Tibial artery (tissue), 4 donors: Measurements from ENCODE around the gene CTBP1.

Experiments
- DNase-seq, 2 donors: peaks; one replicate each; pipeline ENCODE4 v3.0.0-alpha.2; 2019
- H3K27ac ChIP-seq, 2 donors: fragments of 200-600 bp; sonication (generic) in 1 of 2; 1 replicate in 1 of 2; 2 replicates in 1 of 2; pipeline ENCODE4 v1.5.1; 2018 to 2019; ENCODE audit warnings: mild to moderate bottlenecking in 1 of 2
- H3K27me3 ChIP-seq, 2 donors: fragments of 200-600 bp; sonication (generic) in 1 of 2; one replicate each; pipeline versions ENCODE4 v1.5.1 to v1.6.0; 2016 to 2019
- H3K36me3 ChIP-seq, 3 donors: fragments of 200-600 bp; sonication (generic) in 2 of 3; one replicate each; pipeline ENCODE4 v1.5.1; 2016 to 2019; ENCODE audit warnings: mild to moderate bottlenecking in 2 of 3
- H3K4me1 ChIP-seq, 4 donors: fragments of 200-600 bp; sonication (generic) in 2 of 4; 1 replicate in 3 of 4; 2 replicates in 1 of 4; pipeline ENCODE4 v1.5.1; 2016 to 2019
- H3K4me3 ChIP-seq, 2 donors: fragments of 200-600 bp; sonication (generic) in 1 of 2; 1 replicate in 1 of 2; 2 replicates in 1 of 2; pipeline ENCODE4 v1.5.1; 2018 to 2019; ENCODE audit warnings: mild to moderate bottlenecking in 2 of 2
- H3K9me3 ChIP-seq, 3 donors: fragments of 200-600 bp; sonication (generic) in 1 of 3; one replicate each; pipeline ENCODE4 v1.5.1; 2016 to 2019
- intact Hi-C: fragments of 100-400 bp; cut with DNase I; formaldehyde crosslinking; loops from one replicate; pipeline ENCODE4 v1.15.0; 2023; ENCODE audit warnings: low total_unique reads
- TF ChIP-seq, protein P1 (sequence below), 2 experiments: fragments of 200-600 bp in 1 of 2; fragments of 450-650 bp in 1 of 2; IDR thresholded peaks; one replicate each; pipeline ENCODE4 v1.5.1; 2017 to 2019; ENCODE audit warnings: antibody characterized with exemption in 2 of 2, mild to moderate bottlenecking in 1 of 2, moderate library complexity in 1 of 2

CTBP1 gene

DNA sequence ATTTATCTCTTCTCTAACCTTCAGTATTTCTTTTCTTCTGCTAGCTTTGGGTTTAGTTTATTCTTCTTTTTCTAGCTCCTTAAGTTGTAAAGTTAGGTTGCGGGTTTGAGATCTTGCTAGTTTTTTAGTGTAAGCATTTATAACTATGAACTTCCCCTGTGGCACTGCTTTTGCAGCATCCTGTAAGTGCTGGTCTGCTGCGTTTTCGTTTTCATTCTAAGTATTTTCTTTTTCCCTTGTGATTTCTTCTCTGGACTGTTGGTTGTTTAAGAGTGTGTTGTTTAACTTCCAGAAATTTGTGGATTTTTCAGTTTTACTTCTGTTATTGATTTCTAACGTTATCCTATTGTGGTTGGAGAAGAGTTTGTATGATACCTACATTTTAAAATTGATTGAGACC, 11.0 kb upstream of the CTBP1 start:
- no peak overlapping the region for H3K27ac ChIP-seq
- intact Hi-C loops: no loop called here
- H3K27me3 ChIP-seq: no peaks in the 10 kb centered on the region
- H3K36me3 ChIP-seq: no peaks in the 10 kb centered on the region
- no peak for DNase-seq
- H3K4me1 ChIP-seq: no peaks in the 10 kb centered on the region
- H3K9me3 ChIP-seq: peaks cover 0 to 8% (median 0%) of the 10 kb centered on the region in 3 donors
- TF ChIP-seq, protein P1, sequence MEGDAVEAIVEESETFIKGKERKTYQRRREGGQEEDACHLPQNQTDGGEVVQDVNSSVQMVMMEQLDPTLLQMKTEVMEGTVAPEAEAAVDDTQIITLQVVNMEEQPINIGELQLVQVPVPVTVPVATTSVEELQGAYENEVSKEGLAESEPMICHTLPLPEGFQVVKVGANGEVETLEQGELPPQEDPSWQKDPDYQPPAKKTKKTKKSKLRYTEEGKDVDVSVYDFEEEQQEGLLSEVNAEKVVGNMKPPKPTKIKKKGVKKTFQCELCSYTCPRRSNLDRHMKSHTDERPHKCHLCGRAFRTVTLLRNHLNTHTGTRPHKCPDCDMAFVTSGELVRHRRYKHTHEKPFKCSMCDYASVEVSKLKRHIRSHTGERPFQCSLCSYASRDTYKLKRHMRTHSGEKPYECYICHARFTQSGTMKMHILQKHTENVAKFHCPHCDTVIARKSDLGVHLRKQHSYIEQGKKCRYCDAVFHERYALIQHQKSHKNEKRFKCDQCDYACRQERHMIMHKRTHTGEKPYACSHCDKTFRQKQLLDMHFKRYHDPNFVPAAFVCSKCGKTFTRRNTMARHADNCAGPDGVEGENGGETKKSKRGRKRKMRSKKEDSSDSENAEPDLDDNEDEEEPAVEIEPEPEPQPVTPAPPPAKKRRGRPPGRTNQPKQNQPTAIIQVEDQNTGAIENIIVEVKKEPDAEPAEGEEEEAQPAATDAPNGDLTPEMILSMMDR (IDR thresholded peaks at IDR 0.05): no peak
- H3K4me3 ChIP-seq: no peak overlapping the region

DNA sequence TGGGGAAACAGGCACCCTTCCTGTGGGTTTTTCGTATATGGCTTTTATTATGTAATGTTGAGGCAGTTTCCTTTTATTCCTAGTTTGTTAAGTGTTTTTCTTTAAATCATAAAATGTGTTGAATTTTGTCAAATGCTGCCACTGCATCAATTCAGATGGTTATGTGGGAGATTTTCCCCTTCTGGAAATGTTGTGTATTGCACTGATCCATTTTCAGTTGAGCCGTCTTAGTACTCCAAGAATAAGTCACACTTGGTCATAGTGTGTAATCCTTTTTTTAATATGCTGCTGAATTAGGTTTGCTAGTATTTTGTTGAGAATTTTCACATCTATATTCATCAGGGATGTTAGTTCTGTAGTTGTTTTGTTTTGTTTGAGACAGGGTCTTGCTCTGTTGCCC, 9.5 kb upstream of the CTBP1 start:
- H3K27ac ChIP-seq: no peak overlapping the region
- TF ChIP-seq, protein P1 (IDR thresholded peaks at IDR 0.05): no peak
- peaks cover 0 to 8% (median 0%) of the 10 kb centered on the region in 3 donors for H3K9me3 ChIP-seq
- no peak for DNase-seq
- no peaks in the 10 kb centered on the region for H3K27me3 ChIP-seq
- intact Hi-C loops: no loop called here
- no peak overlapping the region for H3K4me3 ChIP-seq
- no peaks in the 10 kb centered on the region for H3K4me1 ChIP-seq
- no peaks in the 10 kb centered on the region for H3K36me3 ChIP-seq

DNA sequence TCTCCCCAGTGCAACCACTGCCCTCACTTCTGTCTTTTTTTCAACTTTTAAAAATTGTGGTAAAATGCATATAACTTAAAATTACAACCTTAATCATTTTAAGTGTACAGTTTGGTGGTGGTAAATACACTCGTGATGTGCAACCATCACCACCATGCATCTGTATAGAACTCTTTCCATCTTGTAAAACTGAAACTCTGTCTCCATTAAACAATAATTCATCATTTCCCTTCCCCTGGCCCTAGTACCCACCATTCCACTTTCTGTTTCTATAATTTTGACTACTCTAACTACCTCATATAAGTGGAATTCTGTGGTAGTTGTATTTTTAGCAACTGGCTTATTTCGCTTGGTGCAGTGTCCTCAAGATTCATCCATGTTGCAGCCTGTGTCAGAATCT, 6.8 kb upstream of the CTBP1 start:
- peaks cover 0 to 6% (median 0%) of the 10 kb centered on the region in 4 donors for H3K4me1 ChIP-seq
- H3K27me3 ChIP-seq: no peaks in the 10 kb centered on the region
- no peaks in the 10 kb centered on the region for H3K36me3 ChIP-seq
- no peak overlapping the region for H3K4me3 ChIP-seq
- TF ChIP-seq, protein P1 (IDR thresholded peaks at IDR 0.05): no peak
- DNase-seq: no peak
- peaks cover 0 to 8% (median 0%) of the 10 kb centered on the region in 3 donors for H3K9me3 ChIP-seq
- H3K27ac ChIP-seq: no peak overlapping the region
- intact Hi-C loops: no loop called here

DNA sequence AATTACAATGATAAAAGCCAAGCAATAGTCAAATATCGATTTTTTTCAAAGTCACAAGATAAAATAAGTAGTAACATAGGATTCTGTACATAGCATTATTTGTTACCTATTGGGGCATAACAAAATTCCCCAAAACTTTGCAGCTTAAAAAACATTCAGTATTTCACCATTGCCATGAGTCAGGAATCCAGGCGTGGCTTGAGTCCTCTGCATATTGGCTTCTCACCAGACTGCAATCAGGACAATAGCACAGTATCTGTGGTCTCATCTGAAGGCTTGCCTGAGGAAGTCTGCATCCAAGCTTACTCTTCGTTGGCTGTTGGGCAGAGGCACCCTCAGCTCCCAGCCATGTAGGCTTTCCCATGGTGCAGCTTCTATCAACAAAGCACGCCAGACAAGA, 6.2 kb upstream of the CTBP1 start:
- Histone ChIP-seq H3K27ac (no peak overlapping the region), H3K36me3 (no peaks in the 10 kb centered on the region), H3K9me3 (peaks cover 0 to 8% (median 0%) of the 10 kb centered on the region in 3 donors), H3K4me1 (peaks cover 0 to 12% (median 4%) of the 10 kb centered on the region in 4 donors), H3K4me3 (no peak overlapping the region), H3K27me3 (no peaks in the 10 kb centered on the region)
- DNase-seq: no peak
- intact Hi-C loops: no loop called here
- TF ChIP-seq, protein P1 (IDR thresholded peaks at IDR 0.05): no peak

DNA sequence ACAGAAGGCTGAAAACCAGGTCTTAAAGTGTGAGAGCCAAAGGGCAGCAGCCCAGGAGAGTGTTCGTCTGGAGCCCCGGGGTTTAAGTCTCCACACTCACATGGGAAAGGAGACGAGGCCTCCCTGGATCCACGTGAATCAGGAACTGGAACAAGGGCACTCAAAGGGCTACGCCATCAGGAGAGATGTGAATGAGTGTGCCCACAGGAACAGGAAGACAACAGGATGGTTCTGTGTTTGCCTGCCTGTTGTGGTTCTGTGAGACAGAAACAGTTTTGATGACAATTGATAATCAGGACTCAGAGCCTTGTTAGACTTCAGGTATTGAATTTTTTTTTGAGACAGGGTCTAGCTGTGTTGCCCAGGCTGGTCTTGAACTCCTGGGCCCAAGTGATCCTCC, 4.9 kb upstream of the CTBP1 start:
- H3K4me3 ChIP-seq: no peak overlapping the region
- H3K27ac ChIP-seq: no peak overlapping the region
- intact Hi-C loops: no loop called here
- H3K4me1 ChIP-seq: peaks cover 0 to 16% (median 9%) of the 10 kb centered on the region in 4 donors
- H3K36me3 ChIP-seq: no peaks in the 10 kb centered on the region
- H3K9me3 ChIP-seq: peaks cover 0 to 8% (median 0%) of the 10 kb centered on the region in 3 donors
- H3K27me3 ChIP-seq: no peaks in the 10 kb centered on the region
- TF ChIP-seq, protein P1 (IDR thresholded peaks at IDR 0.05): no peak
- DNase-seq: no peak

DNA sequence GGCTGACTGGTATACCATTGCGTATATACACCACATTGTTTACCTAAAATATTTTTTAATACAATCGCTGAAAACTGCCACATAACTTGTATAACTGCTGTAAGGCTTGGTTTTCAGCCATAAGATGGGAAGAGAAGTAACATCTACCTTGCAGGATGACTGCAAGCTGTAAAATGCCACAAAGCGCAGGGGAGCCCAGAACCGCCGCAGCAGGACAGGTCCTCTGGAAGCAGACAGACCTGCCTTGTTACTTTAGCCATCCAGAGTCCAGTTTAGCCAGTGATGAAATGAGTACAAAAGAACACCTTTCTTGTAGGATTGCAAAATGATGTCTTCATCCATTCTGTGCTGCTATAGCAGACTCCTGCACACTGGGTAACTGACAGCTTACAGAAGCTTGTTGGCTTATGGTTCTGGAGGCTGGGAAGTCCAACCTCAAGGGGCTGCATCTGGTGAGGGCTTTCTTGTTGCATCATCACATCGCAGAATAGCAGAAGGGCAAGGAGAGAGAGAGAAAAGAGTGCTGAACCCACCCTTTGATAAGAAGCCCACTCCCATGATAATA, 4.1 kb upstream of the CTBP1 start:
- Histone ChIP-seq H3K27ac (no peak overlapping the region), H3K27me3 (no peaks in the 10 kb centered on the region), H3K4me1 (peaks cover 0 to 16% (median 9%) of the 10 kb centered on the region in 4 donors), H3K9me3 (peaks cover 0 to 8% (median 0%) of the 10 kb centered on the region in 3 donors), H3K4me3 (no peak overlapping the region), H3K36me3 (no peaks in the 10 kb centered on the region)
- DNase-seq: no peak
- intact Hi-C loops: no loop called here
- TF ChIP-seq, protein P1 (IDR thresholded peaks at IDR 0.05): no peak
